OCI-M1 (cell line): ENCODE measurements around the gene LAIR2.

Experiments
- DNase-seq: peaks from one replicate; lab custom pipeline; 2025; lab: John Stamatoyannopoulos, UW

The LAIR2 gene

GRCh38 chr19:54502518-54503048 lies at the start of gene LAIR2:
Gene LAIR2, plus strand, starts transcription at chr19:54502831. Its CDS starts 88 bp downstream, at chr19:54502919.
- no peak for DNase-seq

GRCh38 chr19:54453921-54454780 lies 48.5 kb upstream of the LAIR2 start:
- DNase-seq: no peak

GRCh38 chr19:54454781-54455675 lies 47.6 kb upstream of the LAIR2 start:
- no peak for DNase-seq

- DNase-seq: no peak
Measured at GRCh38 chr19:54455786-54456422, 46.7 kb upstream of the LAIR2 start.

GRCh38 chr19:54456423-54457373 lies 45.9 kb upstream of the LAIR2 start:
- DNase-seq: no peak

- no peak for DNase-seq
Measured at GRCh38 chr19:54457773-54458647, 44.6 kb upstream of the LAIR2 start.

GRCh38 chr19:54458648-54459281 lies 43.9 kb upstream of the LAIR2 start:
- no peak for DNase-seq

GRCh38 chr19:54459282-54460229 lies 43.1 kb upstream of the LAIR2 start:
- no peak for DNase-seq

- no peak for DNase-seq
Measured at GRCh38 chr19:54460230-54461005, 42.2 kb upstream of the LAIR2 start.

GRCh38 chr19:54461210-54461609 lies 41.4 kb upstream of the LAIR2 start:
- no peak for DNase-seq

GRCh38 chr19:54461613-54462012 lies 41.0 kb upstream of the LAIR2 start:
- DNase-seq: no peak

- no peak for DNase-seq
Measured at GRCh38 chr19:54462047-54462654, 40.5 kb upstream of the LAIR2 start.

GRCh38 chr19:54462655-54463530 lies 39.7 kb upstream of the LAIR2 start:
- peak; percentile 89 for DNase-seq

- peak; percentile 100 for DNase-seq
Measured at GRCh38 chr19:54463531-54464043, 39.0 kb upstream of the LAIR2 start, which contains the start of gene LENG9. Gene LENG9, minus strand, starts transcription at chr19:54463778. Its CDS starts 252 bp downstream, at chr19:54463526.

- peak; percentile 100 for DNase-seq
Measured at GRCh38 chr19:54464044-54464629, 38.5 kb upstream of the LAIR2 start.
